ENCODE results near the gene TUBB2A. TPM values are rescaled to one million over a fixed set of nuclear protein-coding genes. Genes with fewer than 3 reads are reported as not detected.

The TUBB2A gene
- total RNA-seq, 4 donors from 2014 or later = 104 to 219 (median 142) TPM

- intact Hi-C loops (cut with DNase I; ENCODE audit: low total_unique reads) = no loop called here
- H3K4me3 ChIP-seq (ENCODE audit: low read depth, poor library complexity, severe bottlenecking) = no peak overlapping the region
- 89 to 91% methylated on average over 3 of the region's 3 CpGs for WGBS, 2 donors
- no peak for TF ChIP-seq CTCF (IDR thresholded peaks at IDR 0.05)
- no peak for TF ChIP-seq POLR2A (IDR thresholded peaks at IDR 0.05)
- DNase-seq (ENCODE audit: low spot score in 2 of 2) = no peak
Measured at GRCh38 chr6:3152689-3153088, 4.7 kb downstream of the TUBB2A start.

- intact Hi-C loops (cut with DNase I; ENCODE audit: low total_unique reads) = no loop called here
- DNase-seq (ENCODE audit: low spot score in 2 of 2) = no peak
- H3K4me3 ChIP-seq (ENCODE audit: low read depth, poor library complexity, severe bottlenecking) = no peak overlapping the region
- no peak for TF ChIP-seq CTCF (IDR thresholded peaks at IDR 0.05)
- TF ChIP-seq POLR2A (IDR thresholded peaks at IDR 0.05) = no peak
- WGBS, 2 donors = 67 to 68% methylated on average over 5 of the region's 5 CpGs
Measured at GRCh38 chr6:3151691-3152090, 5.7 kb downstream of the TUBB2A start.

GRCh38 chr6:3147914-3148757 is 9.2 kb downstream of the TUBB2A start:
- no peak overlapping the region for H3K4me3 ChIP-seq (ENCODE audit: low read depth, poor library complexity, severe bottlenecking)
- intact Hi-C loops (cut with DNase I; ENCODE audit: low total_unique reads) = no loop called here
- no peak for DNase-seq (ENCODE audit: low spot score in 2 of 2)
- TF ChIP-seq POLR2A (IDR thresholded peaks at IDR 0.05) = no peak
- WGBS, 2 donors = 87 to 88% methylated on average over 6 of the region's 6 CpGs

GRCh38 chr6:3144571-3144970 is 12.8 kb downstream of the TUBB2A start:
- TF ChIP-seq CTCF (IDR thresholded peaks at IDR 0.05) (no peak), POLR2A (IDR thresholded peaks at IDR 0.05) (no peak)
- H3K4me3 ChIP-seq (ENCODE audit: low read depth, poor library complexity, severe bottlenecking) = no peak overlapping the region
- DNase-seq (ENCODE audit: low spot score in 2 of 2) = no peak
- intact Hi-C loops (cut with DNase I; ENCODE audit: low total_unique reads) = no loop called here
- 78 to 84% methylated on average over 8 of the region's 8 CpGs for WGBS, 2 donors

GRCh38 chr6:3143158-3143557 is 14.2 kb downstream of the TUBB2A start:
- DNase-seq (ENCODE audit: low spot score in 2 of 2) = no peak
- no peak for TF ChIP-seq CTCF (IDR thresholded peaks at IDR 0.05)
- no peak for TF ChIP-seq POLR2A (IDR thresholded peaks at IDR 0.05)
- no peak overlapping the region for H3K4me3 ChIP-seq (ENCODE audit: low read depth, poor library complexity, severe bottlenecking)
- intact Hi-C loops (cut with DNase I; ENCODE audit: low total_unique reads) = no loop called here
- WGBS, 2 donors = 85 to 89% methylated on average over 6 of the region's 6 CpGs

- TF ChIP-seq POLR2A (IDR thresholded peaks at IDR 0.05) (no peak), CTCF (IDR thresholded peaks at IDR 0.05) (no peak)
- DNase-seq (ENCODE audit: low spot score in 2 of 2) = no peak
- no peak overlapping the region for H3K4me3 ChIP-seq (ENCODE audit: low read depth, poor library complexity, severe bottlenecking)
- intact Hi-C loops (cut with DNase I; ENCODE audit: low total_unique reads) = no loop called here
Measured at GRCh38 chr6:3142536-3142935, 14.8 kb downstream of the TUBB2A start.

Measured in lower leg skin (tissue), 4 donors.